T-helper 17 cell (primary cell): ENCODE results near the gene GPR18. TPM values are rescaled to one million over a fixed set of nuclear protein-coding genes. Genes with fewer than 3 reads are reported as not detected.

Experiments
- ATAC-seq: fragments of 150-1000 bp; cut with Tn5 transposase; 2 replicates; pipeline ENCODE4 v1.10.0; 2021; ENCODE audit warnings: mild to moderate bottlenecking, moderate library complexity
- DNase-seq, 3 donors: peaks; one replicate each; pipeline versions ENCODE4 v3.0.0 to v3.0.0-alpha.2; 2020 to 2021
- H3K9me3 ChIP-seq: one replicate; pipeline ENCODE4 v1.7.0; 2013; ENCODE audit warnings: low read length, mild to moderate bottlenecking; ENCODE audit not compliant: control insufficient read depth, poor library complexity, severe bottlenecking
- H3K27ac Mint-ChIP-seq: one replicate; pipeline ENCODE4 v1.8.0; 2022; ENCODE audit warnings: mild to moderate bottlenecking, moderate library complexity, mixed read lengths
- H3K27me3 Mint-ChIP-seq: one replicate; pipeline ENCODE4 v1.8.0; 2022; ENCODE audit warnings: mixed read lengths
- H3K36me3 Mint-ChIP-seq: one replicate; pipeline ENCODE4 v1.8.0; 2022; ENCODE audit warnings: low read depth, mixed read lengths
- H3K4me1 Mint-ChIP-seq: one replicate; pipeline ENCODE4 v1.8.0; 2022; ENCODE audit warnings: mild to moderate bottlenecking, mixed read lengths
- H3K4me3 Mint-ChIP-seq: one replicate; pipeline ENCODE4 v1.8.0; 2022; ENCODE audit warnings: mild to moderate bottlenecking, moderate library complexity, mixed read lengths
- total RNA-seq, 4 donors: library from RNA in 2 of 4; stranded (reverse) in 2 of 4; gene quantifications; one replicate each; pipeline ENCODE4 v1.2.3 and lab custom pipeline; 2022 to 2026

GPR18 gene
- total RNA-seq, 2 donors from 2014 or later: 10.1 to 13.6 TPM

DNA sequence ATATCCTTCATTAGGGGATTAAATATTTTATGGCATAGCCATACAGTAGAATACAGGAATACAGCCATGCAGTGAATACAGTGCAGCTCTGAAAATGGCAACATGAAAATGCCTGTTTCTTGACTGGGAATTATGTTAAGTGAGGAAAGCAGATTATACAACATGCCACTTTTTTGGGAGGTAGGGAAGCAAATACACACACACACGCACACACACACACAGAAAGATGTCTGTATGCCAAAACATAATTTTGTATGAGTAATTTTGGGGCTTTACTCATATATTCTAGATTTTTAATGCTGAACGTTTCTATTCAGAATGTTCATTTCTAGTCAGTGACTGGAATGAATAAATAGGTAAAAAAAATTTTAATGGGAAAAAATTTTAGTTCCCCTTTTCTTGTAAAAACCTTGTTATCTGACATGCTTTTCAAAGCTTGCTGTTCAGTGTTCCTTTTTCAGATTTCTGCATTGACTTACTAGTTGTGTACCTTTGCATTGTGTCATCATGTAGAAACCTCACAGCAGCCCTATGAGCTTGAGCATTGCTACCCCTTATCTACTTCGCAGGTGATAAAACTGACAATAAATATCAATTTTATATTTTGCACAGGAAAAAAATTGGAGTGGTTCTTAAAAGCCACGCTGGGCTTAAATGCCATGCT, 41.2 kb upstream of the GPR18 start:
- ATAC-seq (no peak), DNase-seq (no peak)
- Mint-ChIP-seq H3K36me3 (peaks cover 31% of the 10 kb centered on the region), H3K27ac (peak overlapping the region; percentile 98), H3K4me3 (peak overlapping the region; percentile 84), H3K4me1 (peaks cover 68% of the 10 kb centered on the region), H3K27me3 (no peaks in the 10 kb centered on the region)
- H3K9me3 ChIP-seq: no peaks in the 10 kb centered on the region

DNA sequence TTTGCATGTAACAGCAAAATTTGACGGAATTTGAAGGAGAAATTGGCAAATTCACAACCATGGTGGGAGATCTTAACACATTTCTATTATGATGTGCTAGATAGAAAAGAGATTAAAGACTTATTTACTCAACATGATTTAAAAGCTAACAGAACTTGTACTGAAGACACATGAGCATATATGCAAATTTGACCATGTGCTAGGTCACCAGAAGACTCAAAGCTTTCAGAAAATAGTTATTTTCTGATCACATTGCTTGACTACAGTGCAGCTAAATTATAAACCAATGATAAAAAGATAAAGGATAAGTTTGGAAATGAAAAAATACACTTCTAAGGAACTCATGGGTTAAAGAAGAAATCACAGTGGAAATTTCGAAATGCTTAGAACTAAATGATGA, 39.9 kb upstream of the GPR18 start:
- DNase-seq (no peak), ATAC-seq (no peak)
- H3K27me3 Mint-ChIP-seq: no peaks in the 10 kb centered on the region
- peaks cover 65% of the 10 kb centered on the region for H3K4me1 Mint-ChIP-seq
- no peaks in the 10 kb centered on the region for H3K9me3 ChIP-seq
- peaks cover 28% of the 10 kb centered on the region for H3K36me3 Mint-ChIP-seq
- H3K27ac Mint-ChIP-seq: peak overlapping the region; percentile 98
- H3K4me3 Mint-ChIP-seq: peak overlapping the region; percentile 94

DNA sequence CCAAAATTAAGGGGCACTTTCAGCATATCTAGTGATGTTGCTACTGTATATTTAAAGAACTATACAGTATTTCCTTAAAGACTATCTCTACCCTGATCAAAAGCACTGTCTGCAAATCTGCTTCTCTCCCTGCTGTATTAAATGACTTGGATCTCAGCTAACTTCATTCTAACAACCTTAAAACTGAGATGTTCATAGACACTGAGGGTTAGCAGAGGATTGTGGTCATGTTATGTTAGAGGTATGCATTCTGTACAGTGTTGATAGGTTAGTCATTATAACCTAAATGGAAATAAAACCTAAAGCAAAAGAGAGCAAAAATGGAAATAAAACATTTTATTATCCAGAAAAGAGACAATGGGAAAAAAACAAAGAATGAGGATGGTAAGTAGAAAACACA, 39.2 kb upstream of the GPR18 start:
- no peak for ATAC-seq
- H3K36me3 Mint-ChIP-seq: peaks cover 31% of the 10 kb centered on the region

DNA sequence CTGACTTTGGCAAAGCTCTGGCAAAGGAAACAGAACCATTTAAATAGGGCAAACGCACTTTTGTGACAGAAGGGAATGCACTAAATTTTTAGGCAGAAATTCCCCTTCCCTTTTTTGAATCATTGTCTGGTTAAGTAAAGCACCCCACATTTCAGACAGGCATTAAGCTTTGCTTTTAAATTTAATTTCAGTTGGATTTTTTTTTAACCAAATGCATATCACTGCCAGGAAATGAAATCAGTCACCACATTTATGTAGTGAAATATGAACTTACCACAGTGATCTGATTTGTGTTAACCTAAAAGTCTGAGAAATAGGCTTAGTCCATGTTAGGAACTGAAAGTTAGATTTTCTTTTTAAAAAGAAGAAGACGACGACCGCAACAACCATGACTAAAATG, 38.2 kb upstream of the GPR18 start:
- no peak for DNase-seq
- H3K4me1 Mint-ChIP-seq: peaks cover 61% of the 10 kb centered on the region
- peak; percentile 66 for ATAC-seq
- peaks cover 29% of the 10 kb centered on the region for H3K36me3 Mint-ChIP-seq
- no peaks in the 10 kb centered on the region for H3K27me3 Mint-ChIP-seq
- peak overlapping the region; percentile 94 for H3K4me3 Mint-ChIP-seq
- H3K27ac Mint-ChIP-seq: peak overlapping the region; percentile 98
- no peaks in the 10 kb centered on the region for H3K9me3 ChIP-seq

More for the DNA sequence above, 39.2 kb upstream of the GPR18 start:
- Mint-ChIP-seq H3K4me1 (peaks cover 64% of the 10 kb centered on the region), H3K27me3 (no peaks in the 10 kb centered on the region), H3K27ac (peak overlapping the region; percentile 98), H3K4me3 (peak overlapping the region; percentile 94)
- H3K9me3 ChIP-seq: no peaks in the 10 kb centered on the region
- no peak for DNase-seq

DNA sequence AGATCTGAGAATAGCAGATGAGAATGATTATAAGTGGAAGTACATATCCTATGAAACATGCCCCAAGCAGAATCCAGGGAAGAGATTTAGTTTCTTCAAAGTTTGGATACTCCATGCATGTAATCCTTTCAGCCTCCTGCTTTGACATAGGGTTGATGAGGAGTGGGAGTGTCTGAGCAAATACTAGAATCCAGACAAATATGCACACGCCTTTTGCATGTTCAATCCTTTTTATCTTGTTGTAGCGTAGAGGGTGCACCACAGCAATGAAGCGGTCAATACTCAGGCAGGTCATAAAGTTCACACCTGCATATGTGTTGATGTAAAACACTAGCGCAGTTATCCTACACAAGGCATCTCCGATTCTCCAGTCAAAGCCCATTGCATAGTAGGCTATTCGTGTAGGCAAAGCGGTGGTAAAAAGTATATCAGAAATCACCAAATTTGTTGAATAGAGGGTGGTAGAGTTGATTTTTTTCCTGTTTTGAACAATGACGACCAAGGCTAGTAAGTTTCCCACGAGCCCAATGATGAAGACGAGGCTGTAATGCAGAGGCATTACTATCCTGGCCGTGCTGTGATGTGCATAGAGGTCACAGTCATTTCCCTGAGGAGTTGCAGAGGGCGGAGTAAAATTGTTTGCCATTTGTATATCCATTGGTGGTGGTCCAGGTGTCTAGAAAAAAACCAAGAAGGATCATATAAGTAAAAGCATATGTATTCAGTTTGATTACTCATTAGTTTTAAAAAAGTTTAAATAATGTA, 37.5 kb upstream of the GPR18 start:
- Mint-ChIP-seq H3K27me3 (no peaks in the 10 kb centered on the region), H3K4me3 (peak overlapping the region; percentile 84), H3K36me3 (peaks cover 29% of the 10 kb centered on the region), H3K4me1 (peaks cover 67% of the 10 kb centered on the region), H3K27ac (peak overlapping the region; percentile 98)
- DNase-seq (no peak), ATAC-seq (no peak)
- H3K9me3 ChIP-seq: no peaks in the 10 kb centered on the region

DNA sequence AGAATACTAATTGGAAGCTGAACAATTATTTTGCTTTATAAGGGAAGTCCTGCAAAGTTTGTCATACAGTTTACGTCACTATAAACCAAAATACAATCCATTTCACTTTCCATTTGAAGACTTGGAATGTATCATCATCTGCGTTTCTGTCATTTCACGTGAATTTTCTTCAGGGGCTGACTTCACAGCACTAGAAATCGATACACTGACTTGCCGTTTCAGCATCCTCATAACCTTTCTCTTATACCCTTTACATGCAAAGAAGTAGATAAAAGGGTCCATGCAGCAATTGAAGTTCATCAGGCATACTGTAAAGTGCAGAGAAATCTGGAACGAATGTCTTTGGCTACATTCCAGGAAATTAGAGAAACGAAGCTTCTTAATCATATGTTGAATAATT, 36.8 kb upstream of the GPR18 start:
- Mint-ChIP-seq H3K27ac (peak overlapping the region; percentile 98), H3K4me1 (peaks cover 66% of the 10 kb centered on the region), H3K27me3 (no peaks in the 10 kb centered on the region), H3K4me3 (peak overlapping the region; percentile 84), H3K36me3 (peaks cover 29% of the 10 kb centered on the region)
- no peak for DNase-seq
- no peaks in the 10 kb centered on the region for H3K9me3 ChIP-seq
- ATAC-seq: no peak

DNA sequence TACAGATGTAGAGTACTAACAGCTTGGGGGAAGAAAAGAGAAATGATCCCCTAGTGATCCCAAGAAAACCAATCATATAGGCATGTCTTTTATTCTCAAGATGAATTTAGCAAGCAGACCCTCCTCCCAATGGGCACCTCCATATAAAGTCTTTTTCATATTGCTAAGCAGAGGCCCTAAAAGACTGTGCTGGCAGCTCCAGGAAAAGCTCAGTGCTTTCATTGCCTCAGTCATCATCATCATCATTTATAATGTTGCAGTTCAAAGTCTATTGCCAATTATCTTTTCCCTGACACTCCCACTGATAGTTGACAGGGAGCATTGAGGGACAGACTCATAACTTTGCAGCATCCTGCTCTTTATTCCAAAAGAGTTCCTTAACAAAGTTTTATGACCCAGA, 36.0 kb upstream of the GPR18 start:
- Mint-ChIP-seq H3K36me3 (peaks cover 29% of the 10 kb centered on the region), H3K27me3 (no peaks in the 10 kb centered on the region), H3K27ac (peak overlapping the region; percentile 98), H3K4me1 (peaks cover 66% of the 10 kb centered on the region), H3K4me3 (peak overlapping the region; percentile 45)
- DNase-seq (no peak), ATAC-seq (no peak)
- no peaks in the 10 kb centered on the region for H3K9me3 ChIP-seq

DNA sequence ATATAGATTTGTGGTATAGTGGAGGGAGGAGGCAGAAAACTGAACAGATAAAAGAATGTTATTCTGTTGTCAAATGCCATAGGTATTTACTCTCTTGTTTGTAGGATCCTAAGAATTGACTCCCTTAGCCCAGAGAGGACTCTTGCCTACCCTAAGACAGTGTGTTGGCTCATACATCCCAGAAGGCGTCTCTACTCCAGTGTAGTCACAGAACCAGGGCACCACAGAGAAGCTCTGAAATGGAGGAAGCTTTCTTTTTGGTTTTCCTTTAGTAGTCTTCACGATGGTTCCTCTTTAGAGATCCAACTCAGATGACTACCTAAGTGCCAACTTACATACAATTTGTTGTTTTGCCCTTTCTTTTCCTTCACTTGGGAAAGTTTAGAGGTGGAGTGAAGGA, 35.0 kb upstream of the GPR18 start:
- DNase-seq: no peak
- Mint-ChIP-seq H3K27ac (peak overlapping the region; percentile 98), H3K36me3 (peaks cover 28% of the 10 kb centered on the region), H3K4me3 (peak overlapping the region; percentile 73), H3K27me3 (no peaks in the 10 kb centered on the region), H3K4me1 (peaks cover 70% of the 10 kb centered on the region)
- no peaks in the 10 kb centered on the region for H3K9me3 ChIP-seq
- no peak for ATAC-seq

DNA sequence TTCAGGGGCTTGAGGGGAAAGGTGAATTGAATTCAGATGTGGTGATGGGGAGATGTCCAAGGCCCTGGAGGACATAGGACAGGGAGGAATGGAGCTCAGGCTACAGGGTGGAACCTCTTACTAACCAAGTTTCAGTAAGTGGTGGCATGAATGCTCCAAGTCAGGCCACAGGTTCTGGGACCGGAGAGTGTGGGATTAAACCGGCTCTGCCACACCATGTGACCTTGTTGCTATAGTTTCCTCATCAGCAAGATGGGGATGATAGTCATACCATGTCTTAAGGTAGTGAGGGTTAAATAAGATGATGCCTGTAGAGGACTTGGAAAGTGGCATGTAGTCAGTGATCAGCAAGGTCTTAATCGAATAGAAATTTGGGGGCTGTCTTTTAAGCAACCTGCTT, 32.7 kb upstream of the GPR18 start:
- H3K27ac Mint-ChIP-seq: peak overlapping the region; percentile 98
- H3K4me3 Mint-ChIP-seq: peak overlapping the region; percentile 70
- H3K9me3 ChIP-seq: no peaks in the 10 kb centered on the region
- H3K4me1 Mint-ChIP-seq: peaks cover 74% of the 10 kb centered on the region
- DNase-seq: no peak
- H3K27me3 Mint-ChIP-seq: no peaks in the 10 kb centered on the region
- ATAC-seq: peak; percentile 71
- peaks cover 17% of the 10 kb centered on the region for H3K36me3 Mint-ChIP-seq

DNA sequence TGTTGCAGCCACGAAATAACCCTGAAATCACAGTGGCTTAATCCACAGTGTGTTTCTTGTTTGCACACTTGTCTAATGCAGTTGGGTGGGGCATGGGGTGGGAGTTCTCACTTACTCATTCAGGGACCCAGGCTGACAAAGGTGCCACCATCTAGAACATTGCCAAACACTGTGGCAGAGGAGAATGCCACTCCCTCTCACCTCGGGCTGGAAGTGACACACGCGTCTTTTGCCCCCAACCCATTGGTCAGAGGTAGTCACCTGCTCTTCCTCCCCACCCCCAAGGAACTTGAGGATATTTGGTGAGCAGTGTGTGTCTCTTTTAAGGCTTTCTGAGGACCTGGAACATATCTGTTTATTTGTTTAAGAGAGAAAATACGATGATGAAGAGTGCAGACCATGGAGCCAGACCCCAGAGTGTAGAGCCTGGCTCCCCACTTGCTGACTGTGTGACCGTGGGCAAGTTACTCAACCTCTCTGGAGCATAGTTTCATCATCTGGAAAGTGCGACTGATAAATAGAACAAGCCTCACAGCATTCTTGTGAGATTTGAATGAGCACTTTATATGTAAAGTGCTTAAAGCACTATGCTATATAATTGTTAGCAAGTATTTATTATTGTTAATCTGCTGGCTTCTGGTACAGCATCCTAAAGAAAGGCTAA, 31.6 kb upstream of the GPR18 start:
- H3K27ac Mint-ChIP-seq: peak overlapping the region; percentile 98
- peaks cover 9% of the 10 kb centered on the region for H3K36me3 Mint-ChIP-seq
- H3K4me1 Mint-ChIP-seq: peaks cover 73% of the 10 kb centered on the region
- H3K27me3 Mint-ChIP-seq: no peaks in the 10 kb centered on the region
- DNase-seq (no peak), ATAC-seq (peak; percentile 46)
- no peaks in the 10 kb centered on the region for H3K9me3 ChIP-seq
- H3K4me3 Mint-ChIP-seq: peak overlapping the region; percentile 70

DNA sequence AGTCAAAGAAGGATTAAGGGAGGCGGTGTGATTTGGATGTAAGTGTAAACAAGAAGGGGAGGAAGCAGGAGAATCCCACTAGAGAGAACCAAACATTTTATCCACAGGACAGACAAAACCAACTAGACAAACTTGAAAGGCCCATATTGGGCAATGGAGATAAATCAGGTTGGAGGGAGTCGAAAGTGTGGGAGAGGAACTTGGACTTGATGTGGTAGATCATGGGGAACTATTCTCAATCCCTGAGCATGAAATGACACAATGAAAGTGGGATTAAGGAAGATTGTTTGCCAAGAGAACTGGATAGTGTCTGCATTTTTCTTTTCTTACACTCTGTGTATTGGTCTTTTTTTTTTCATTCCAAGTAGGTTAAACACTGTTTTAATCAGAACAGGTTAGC, 31.1 kb upstream of the GPR18 start:
- DNase-seq: no peak
- H3K9me3 ChIP-seq: no peaks in the 10 kb centered on the region
- peaks cover 78% of the 10 kb centered on the region for H3K4me1 Mint-ChIP-seq
- H3K27me3 Mint-ChIP-seq: no peaks in the 10 kb centered on the region
- no peak for ATAC-seq
- H3K36me3 Mint-ChIP-seq: peaks cover 9% of the 10 kb centered on the region
- H3K4me3 Mint-ChIP-seq: no peak overlapping the region
- peak overlapping the region; percentile 98 for H3K27ac Mint-ChIP-seq

DNA sequence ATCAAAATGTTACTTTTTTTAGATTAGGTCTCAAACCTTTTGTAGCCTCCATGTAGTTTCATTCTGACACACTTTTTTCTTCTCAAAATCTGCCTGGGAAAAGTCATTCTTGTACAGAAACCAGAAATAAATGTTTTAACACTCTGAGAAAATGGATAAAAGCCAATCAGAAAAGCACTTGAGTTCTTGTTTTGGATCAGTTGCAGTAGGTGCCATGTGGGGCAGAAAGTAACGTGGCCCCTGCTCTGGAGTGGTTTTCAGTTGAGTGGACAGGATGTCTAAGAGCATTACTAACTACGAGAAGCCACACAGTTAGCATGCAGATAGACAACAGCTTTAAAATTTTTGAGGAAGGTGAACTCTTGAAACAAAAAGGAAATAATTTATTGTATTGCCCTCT, 29.9 kb upstream of the GPR18 start:
- Mint-ChIP-seq H3K27me3 (no peaks in the 10 kb centered on the region), H3K36me3 (peaks cover 3% of the 10 kb centered on the region), H3K4me1 (peaks cover 71% of the 10 kb centered on the region), H3K4me3 (peak overlapping the region; percentile 31), H3K27ac (peak overlapping the region; percentile 98)
- ATAC-seq (no peak), DNase-seq (no peak)
- no peaks in the 10 kb centered on the region for H3K9me3 ChIP-seq

DNA sequence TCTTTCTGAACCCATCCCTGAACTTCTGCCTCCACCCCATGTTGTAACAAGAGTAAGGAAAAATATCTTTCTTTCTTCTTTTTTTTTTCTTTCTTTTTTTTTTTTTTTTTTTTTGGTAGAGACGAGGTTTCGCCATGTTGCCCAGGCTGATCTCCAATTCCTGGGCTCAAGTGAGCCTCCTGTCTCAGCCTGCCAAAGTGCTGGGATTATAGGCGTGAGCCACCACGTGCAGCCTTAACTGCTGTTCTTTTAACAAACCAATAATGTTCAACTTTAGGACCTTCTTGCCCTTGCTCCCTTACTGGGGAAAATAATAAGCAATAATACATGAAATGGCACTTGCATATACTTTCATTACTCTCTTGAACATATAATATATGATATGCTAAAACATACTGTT, 29.4 kb upstream of the GPR18 start:
- peak overlapping the region; percentile 98 for H3K27ac Mint-ChIP-seq
- no peak for ATAC-seq
- H3K36me3 Mint-ChIP-seq: no peaks in the 10 kb centered on the region
- peaks cover 71% of the 10 kb centered on the region for H3K4me1 Mint-ChIP-seq
- DNase-seq: no peak
- peak overlapping the region; percentile 16 for H3K4me3 Mint-ChIP-seq
- H3K9me3 ChIP-seq: no peaks in the 10 kb centered on the region
- H3K27me3 Mint-ChIP-seq: no peaks in the 10 kb centered on the region
